ENCODE measurements around the gene HCK.

Gene HCK

DNA sequence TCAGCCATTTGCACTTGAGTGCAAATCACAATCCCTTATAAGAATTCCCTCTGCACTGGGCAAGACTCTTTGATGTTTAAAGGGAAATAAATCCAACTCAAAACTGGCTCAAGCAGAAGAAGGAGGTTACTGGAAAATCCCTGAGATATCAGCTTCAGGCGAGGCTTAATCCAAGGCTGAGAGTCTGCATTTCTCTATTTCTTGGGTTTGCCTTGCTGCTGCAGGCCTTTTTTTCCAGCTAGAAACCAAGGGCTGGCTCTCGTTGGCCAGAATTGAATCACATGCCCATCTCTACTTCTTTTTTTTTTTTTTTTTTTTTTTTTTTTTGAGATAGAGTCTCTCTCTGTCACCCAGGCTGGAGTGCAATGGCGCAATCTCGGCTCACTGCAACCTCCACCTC is 11.7 kb downstream of the HCK start:
- DNase-seq = no peak

GRCh38 chr20:32064667-32065066 is 12.6 kb downstream of the HCK start:
- no peak for DNase-seq

GRCh38 chr20:32067234-32067821 is 15.3 kb downstream of the HCK start:
- no peak for DNase-seq

GRCh38 chr20:32068174-32068573 is 16.1 kb downstream of the HCK start:
- DNase-seq = no peak

DNA sequence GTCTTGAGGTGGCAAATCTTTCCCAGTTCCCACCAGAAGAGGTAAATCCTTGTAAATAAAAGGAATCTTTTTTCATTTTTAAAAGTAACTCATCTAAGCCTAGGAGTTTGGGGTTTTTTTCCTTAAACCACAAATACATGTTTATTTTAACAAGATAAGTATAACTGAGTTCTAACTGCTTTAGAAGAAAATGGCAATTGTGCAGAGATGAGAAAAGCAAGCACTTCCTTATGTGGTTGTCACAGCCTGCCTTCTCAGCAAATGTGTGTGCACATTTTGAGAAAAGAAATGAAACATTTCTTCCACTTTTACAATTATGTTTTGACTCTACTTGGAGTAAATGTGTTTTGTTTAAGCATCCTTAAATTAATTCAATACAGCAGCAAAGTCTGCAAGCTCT is 17.7 kb downstream of the HCK start:
- no peak for DNase-seq

GRCh38 chr20:32070282-32070681 is 18.2 kb downstream of the HCK start:
- no peak for DNase-seq

DNA sequence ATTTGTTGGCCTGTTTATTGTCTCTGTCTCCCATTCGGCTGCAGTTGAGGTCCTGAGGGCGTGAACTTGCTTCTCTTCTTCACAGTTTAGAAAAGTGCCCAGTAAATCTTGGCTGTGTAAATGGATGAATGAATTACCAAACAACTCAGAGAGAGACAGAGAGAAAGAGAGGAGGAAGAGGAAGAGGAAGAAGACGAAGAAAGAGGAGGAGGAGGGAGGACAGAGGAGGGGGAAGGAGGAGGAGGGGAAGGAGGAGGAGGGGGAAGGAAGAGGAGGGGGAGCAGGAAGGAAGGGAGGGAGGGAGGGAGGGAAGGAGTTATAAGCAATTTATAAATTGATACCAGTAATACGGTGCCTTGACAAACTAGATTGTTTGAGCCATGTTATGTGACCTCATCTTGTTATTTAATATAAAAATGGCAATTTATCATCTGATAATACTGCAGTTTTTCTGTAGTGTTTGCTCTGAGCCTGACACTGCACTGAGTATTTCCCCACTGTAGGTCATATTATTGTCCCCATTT is 18.7 kb downstream of the HCK start:
- DNase-seq = no peak

DNA sequence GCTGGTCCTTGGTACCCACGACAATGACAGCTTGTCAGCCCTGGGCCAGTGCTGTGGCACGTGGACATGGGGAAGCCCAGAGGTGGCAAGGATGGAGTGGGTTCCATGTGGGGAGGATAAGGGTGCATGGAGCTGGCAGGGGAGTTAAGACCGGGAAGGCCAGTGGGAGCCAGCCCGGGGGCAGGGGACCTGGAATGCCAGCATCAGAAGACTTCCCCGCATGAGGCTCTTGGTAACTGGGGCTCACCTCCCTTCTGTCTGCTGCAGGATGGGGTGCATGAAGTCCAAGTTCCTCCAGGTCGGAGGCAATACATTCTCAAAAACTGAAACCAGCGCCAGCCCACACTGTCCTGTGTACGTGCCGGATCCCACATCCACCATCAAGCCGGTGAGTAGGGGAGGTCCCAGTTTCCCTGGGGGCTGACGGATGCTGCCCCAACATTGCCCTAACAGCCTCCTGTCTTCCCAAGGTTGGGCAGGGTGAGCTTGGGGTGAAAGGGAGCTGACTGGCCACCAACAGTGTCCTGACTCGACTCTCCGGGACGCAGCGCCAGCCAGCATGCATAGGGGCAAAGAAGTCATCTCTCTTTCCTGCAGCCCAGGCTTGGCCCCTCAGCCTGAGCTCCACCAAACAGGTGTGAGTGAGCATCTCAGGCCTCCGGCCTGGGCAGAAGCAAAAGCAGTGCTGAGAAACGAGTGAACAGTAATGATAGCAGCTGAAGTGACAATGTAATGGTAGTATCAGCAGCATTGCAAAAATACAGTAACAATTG is 19.5 kb downstream of the HCK start:
- no peak for DNase-seq

GRCh38 chr20:32072168-32072750 is 20.2 kb downstream of the HCK start:
- no peak for DNase-seq

GRCh38 chr20:32075534-32075933 is 23.5 kb downstream of the HCK start:
- no peak for DNase-seq

GRCh38 chr20:32077190-32077589 is 25.1 kb downstream of the HCK start:
- DNase-seq = no peak

GRCh38 chr20:32078322-32078721 is 26.3 kb downstream of the HCK start:
- no peak for DNase-seq

DNA sequence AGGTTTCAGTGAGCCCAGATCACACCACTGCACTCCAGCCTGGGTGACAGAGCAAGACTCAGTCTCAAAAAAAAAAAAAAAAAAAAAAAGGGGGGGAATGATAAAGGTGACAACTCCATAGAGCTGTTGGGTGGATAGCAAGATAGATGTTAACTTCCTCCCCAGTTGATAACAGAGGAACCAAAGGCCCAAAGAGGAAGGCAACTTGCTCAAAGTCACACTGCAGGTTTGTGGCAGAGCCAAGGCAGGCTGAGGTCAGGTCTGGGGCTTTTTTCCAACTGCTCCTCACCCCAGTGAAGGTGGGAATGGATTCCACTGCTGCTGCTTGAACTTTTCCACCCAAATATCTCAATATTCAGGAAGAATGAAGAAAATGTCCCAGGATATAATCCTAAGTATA is 26.7 kb downstream of the HCK start:
- DNase-seq = no peak

- no peak for DNase-seq
Measured at GRCh38 chr20:32079655-32080109, 27.6 kb downstream of the HCK start.

- DNase-seq = no peak
Measured at GRCh38 chr20:32080783-32081182, 28.7 kb downstream of the HCK start.

- DNase-seq = no peak
Measured at GRCh38 chr20:32083469-32083868, 31.4 kb downstream of the HCK start.

DNA sequence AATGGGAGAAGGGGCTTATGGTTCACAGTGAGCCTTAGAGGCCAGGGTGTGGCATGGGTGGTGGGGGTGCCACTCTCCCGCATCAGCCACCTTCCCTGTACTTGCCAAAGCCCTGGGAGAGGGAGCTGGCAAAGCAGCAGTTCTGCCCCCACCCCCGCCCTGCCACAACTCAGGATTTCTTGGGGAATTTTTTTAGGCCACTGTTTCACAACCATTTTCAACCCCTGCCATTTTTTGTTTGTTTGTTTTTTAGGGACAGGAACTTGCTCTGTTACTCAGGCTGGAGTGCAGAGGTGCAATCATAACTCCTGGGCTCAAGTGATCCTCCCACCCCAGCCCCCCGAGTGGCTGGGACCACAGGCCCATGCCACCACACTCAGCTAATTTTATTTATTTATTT is 35.0 kb downstream of the HCK start:
- DNase-seq = no peak

DNA sequence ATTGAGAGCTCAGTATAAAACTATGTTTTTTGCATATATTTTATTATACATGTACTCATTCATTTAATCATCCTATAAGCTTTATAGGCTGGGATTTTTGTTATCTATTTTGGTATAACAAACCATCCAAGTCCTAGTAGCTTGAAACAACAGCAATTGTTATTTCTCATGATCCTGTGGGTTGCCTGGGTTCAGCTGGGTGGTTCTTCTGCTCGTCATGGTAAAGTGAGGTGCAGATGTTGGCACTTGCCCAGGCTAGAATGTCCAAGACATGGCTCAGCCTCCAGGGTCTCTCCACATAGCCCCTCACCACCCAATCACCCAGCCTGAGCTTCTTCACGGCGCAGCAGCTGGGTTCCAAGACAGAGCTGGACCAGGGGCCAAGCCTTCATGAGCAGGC is 36.7 kb downstream of the HCK start:
- DNase-seq = no peak

DNA sequence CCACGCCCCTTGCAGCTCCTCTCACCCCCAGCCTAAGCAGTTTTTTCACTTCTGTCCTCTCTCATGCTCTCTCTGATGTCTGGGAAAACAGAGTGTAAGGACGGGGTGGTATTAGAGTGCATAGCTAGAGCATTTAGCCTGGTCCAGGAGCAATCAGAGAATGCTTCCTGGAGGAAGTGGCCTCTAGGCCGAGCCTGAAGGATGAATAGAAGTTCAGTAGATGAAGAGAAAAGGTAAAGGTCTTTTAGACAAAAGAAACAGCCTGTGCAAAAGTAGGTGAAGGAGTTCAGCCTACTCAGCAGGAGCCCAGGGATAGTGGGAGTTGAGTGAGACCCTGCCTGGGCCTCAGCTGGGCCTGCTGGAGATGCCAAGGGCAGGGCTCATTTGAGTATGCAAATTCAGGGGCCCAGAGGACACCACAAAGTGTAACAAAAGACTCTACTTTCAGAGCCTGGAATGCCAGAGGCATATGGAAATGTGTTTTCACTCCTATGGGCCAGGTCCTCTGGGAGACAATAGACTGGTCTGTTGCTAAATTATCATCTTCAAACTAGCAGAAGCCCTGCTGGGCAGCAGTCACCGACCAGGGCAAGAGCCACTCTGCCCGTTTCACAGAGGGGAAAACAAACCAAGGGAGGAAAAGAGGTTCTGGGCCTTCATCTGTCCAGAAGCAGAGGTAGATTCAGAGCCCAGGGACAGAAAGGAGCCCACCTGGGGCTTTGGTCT is 37.8 kb downstream of the HCK start:
- DNase-seq = no peak

DNA sequence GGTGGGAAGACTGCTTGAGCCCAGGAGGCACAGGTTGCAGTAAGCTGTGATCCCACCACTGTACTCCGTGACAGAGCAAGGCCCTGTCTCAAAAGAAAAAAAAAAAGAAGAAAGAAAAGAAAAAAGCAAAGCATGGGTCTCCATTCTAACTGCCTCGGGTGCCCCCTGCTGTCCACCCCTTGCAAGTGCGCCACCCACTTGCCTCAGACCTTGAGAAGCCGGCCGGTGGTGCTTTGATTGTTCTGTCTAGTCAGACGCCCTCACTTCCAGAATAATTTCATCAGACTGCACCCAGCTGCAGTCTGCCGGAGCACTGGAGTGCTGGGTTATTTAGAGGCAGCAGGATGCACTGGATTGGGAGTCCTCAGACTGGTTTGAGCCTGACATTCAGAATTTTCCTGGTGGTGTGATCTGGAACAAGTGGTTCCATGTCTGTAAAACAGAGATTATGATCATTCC is 39.9 kb downstream of the HCK start:
- peak; percentile 56 for DNase-seq

- no peak for DNase-seq
Measured at GRCh38 chr20:32098786-32099185, 46.7 kb downstream of the HCK start.

DNA sequence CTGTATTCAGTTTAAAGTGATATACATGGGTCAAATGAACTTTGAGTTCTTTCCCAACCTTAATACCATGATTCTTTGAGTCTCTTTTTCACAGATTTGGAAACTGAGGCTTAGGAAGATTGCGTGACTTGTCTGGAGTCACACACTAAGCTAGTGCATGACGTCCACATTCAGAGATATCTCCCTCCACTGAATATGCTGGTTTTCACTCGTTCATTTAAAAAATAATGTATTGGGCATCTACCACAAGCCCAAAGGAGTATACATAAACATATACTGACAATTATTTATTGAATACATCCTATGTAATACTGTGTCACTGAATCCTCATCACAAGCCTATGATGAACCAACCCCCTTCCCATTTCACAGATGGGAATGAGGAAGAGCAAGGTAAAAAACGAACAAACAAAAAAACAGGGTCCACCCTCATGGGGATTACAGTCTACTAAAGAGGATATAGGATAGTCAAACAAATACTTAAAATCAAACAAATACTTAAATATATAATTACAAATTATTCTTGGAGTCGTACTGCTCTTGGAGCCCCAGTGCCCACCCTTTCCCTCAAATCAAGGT is 56.9 kb downstream of the HCK start:
- DNase-seq = no peak
